Spleen (tissue), 7 donors: Measurements from ENCODE around the gene PCCA.

Source experiments
- POLR2A ChIP-seq, 3 donors: fragments of 450-650 bp; IDR thresholded peaks; one replicate each; pipeline ENCODE4 v1.5.1; 2017; ENCODE audit warnings: antibody characterized with exemption in 3 of 3, mild to moderate bottlenecking in 1 of 3
- TF ChIP-seq, protein P1 (sequence below), 11 experiments: fragments of 200-600 bp in 7 of 11; fragments of 450-650 bp in 4 of 11; sonication (generic) in 4 of 11; IDR thresholded peaks in 8 of 11; conservative IDR thresholded peaks in 3 of 11; 1 replicate in 7 of 11; 2 replicates in 4 of 11; pipeline versions ENCODE4 v1.4.0 to v1.8.0; 2016 to 2021; ENCODE audit warnings: antibody characterized with exemption in 11 of 11, inconsistent platforms in 4 of 11, mild to moderate bottlenecking in 1 of 11
- donor health status: DM: no; HTN: no; CAD: no; lungs with moderate emphysema.
- donor health status: DM: no; HTN: no; CAD: no.
- donor health status: DM: no; HTN: no; CAD: no.

DNA sequence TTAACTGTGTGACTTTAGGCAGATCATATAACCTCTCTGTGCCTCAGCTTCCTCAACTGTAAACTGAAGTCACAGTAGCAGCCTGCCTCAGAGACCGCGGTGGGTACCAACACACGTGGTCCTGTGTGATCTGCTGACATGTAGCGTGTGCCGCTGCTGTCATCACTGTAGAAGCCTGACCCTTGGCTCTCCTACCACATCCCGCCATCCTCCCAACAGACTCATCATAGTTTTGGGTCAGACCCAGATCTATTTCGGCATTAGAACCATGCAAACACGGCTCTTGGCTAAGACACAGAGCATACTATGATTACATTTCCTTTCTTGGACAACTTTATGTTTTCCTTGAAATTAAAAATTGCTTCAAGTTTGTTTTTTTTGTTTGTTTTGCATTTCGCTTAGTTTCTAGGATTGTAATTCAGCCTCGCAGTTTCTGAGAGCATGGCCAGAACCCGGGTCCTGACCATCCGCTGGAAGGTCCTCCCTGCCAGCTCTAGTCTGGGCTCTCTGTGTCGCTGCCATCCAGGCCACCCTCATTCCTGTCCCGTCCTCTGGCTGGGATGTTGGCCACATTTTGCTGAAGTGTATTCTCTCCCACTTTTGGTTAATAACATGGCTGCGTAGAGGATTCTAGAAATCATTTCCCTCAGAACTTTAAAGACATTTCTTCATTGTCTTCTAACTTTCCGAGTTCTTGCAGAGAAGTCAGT lies 446.7 kb downstream of the PCCA start:
- no peak for TF ChIP-seq POLR2A (IDR thresholded peaks at IDR 0.05)
- TF ChIP-seq, protein P1, sequence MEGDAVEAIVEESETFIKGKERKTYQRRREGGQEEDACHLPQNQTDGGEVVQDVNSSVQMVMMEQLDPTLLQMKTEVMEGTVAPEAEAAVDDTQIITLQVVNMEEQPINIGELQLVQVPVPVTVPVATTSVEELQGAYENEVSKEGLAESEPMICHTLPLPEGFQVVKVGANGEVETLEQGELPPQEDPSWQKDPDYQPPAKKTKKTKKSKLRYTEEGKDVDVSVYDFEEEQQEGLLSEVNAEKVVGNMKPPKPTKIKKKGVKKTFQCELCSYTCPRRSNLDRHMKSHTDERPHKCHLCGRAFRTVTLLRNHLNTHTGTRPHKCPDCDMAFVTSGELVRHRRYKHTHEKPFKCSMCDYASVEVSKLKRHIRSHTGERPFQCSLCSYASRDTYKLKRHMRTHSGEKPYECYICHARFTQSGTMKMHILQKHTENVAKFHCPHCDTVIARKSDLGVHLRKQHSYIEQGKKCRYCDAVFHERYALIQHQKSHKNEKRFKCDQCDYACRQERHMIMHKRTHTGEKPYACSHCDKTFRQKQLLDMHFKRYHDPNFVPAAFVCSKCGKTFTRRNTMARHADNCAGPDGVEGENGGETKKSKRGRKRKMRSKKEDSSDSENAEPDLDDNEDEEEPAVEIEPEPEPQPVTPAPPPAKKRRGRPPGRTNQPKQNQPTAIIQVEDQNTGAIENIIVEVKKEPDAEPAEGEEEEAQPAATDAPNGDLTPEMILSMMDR (IDR thresholded peaks at IDR 0.05 in 8 of 11, conservative IDR thresholded peaks at IDR 0.05 in 3 of 11), result no peak
